Neutrophil (primary cell): Measurements from ENCODE around the gene SETD4.

ENCODE experiments used
- H3K27ac ChIP-seq: fragments of 200-600 bp; sonication (generic); 2 replicates; pipeline ENCODE4 v1.5.1; 2016; ENCODE audit warnings: mild to moderate bottlenecking, moderate library complexity
- H3K27me3 ChIP-seq: fragments of 200-600 bp; sonication (generic); 2 replicates; pipeline ENCODE4 v1.6.0; 2016; ENCODE audit warnings: mild to moderate bottlenecking
- H3K36me3 ChIP-seq: fragments of 200-600 bp; sonication (generic); 2 replicates; pipeline ENCODE4 v1.5.1; 2017
- H3K4me1 ChIP-seq, 2 experiments: fragments of 200-600 bp in 1 of 2; sonication (generic) in 1 of 2; 1 replicate in 1 of 2; 2 replicates in 1 of 2; pipeline versions ENCODE4 v1.5.1 to v1.6.1; 2013 to 2016; ENCODE audit warnings: low read depth in 1 of 2, low read length in 1 of 2, mild to moderate bottlenecking in 1 of 2, moderate library complexity in 1 of 2; ENCODE audit not compliant: control insufficient read depth in 1 of 2, insufficient read depth in 1 of 2
- H3K4me3 ChIP-seq, 2 experiments: fragments of 200-600 bp in 1 of 2; sonication (generic) in 1 of 2; 1 replicate in 1 of 2; 2 replicates in 1 of 2; pipeline ENCODE4 v1.5.1; 2013 to 2016; ENCODE audit warnings: low read depth in 1 of 2, low read length in 1 of 2, mild to moderate bottlenecking in 1 of 2, moderate library complexity in 1 of 2
- H3K9me3 ChIP-seq: fragments of 200-600 bp; sonication (generic); 2 replicates; pipeline ENCODE4 v1.5.1; 2016
- CTCF ChIP-seq: fragments of 200-600 bp; sonication (generic); IDR thresholded peaks from 2 replicates; pipeline ENCODE4 v1.5.1; 2016; ENCODE audit warnings: antibody characterized with exemption

SETD4 gene

GRCh38 chr21:35993875-35994490 lies 66.3 kb downstream of the SETD4 start:
- Histone ChIP-seq H3K27me3 (peaks cover 76% of the 10 kb centered on the region), H3K4me1 (peaks cover 0 to 6% of the 10 kb centered on the region in 2 experiments), H3K36me3 (no peaks in the 10 kb centered on the region), H3K4me3 (no peak overlapping the region), H3K27ac (no peak overlapping the region), H3K9me3 (no peaks in the 10 kb centered on the region)
- no peak for TF ChIP-seq CTCF

- no peak overlapping the region for H3K27ac ChIP-seq
- no peak overlapping the region for H3K4me3 ChIP-seq
- no peaks in the 10 kb centered on the region for H3K9me3 ChIP-seq
- peaks cover 5 to 14% of the 10 kb centered on the region in 2 experiments for H3K4me1 ChIP-seq
- peaks cover 78% of the 10 kb centered on the region for H3K27me3 ChIP-seq
- no peak for TF ChIP-seq CTCF
- H3K36me3 ChIP-seq, result no peaks in the 10 kb centered on the region
Observed at GRCh38 chr21:35991131-35991530, 69.2 kb downstream of the SETD4 start.

- Histone ChIP-seq H3K4me1 (peaks cover 5 to 14% of the 10 kb centered on the region in 2 experiments), H3K36me3 (no peaks in the 10 kb centered on the region), H3K27me3 (peaks cover 75% of the 10 kb centered on the region), H3K27ac (no peak overlapping the region), H3K9me3 (no peaks in the 10 kb centered on the region), H3K4me3 (no peak overlapping the region)
- no peak for TF ChIP-seq CTCF
Observed at GRCh38 chr21:35990609-35991008, 69.7 kb downstream of the SETD4 start.

- Histone ChIP-seq H3K27me3 (peaks cover 75% of the 10 kb centered on the region), H3K27ac (no peak overlapping the region), H3K4me1 (peaks cover 5 to 14% of the 10 kb centered on the region in 2 experiments), H3K4me3 (no peak overlapping the region), H3K36me3 (no peaks in the 10 kb centered on the region), H3K9me3 (no peaks in the 10 kb centered on the region)
- TF ChIP-seq CTCF, result no peak
Observed at GRCh38 chr21:35989138-35989735, 71.1 kb downstream of the SETD4 start.

GRCh38 chr21:35988416-35989137 lies 71.7 kb downstream of the SETD4 start:
- Histone ChIP-seq H3K27ac (no peak overlapping the region), H3K9me3 (no peaks in the 10 kb centered on the region), H3K4me1 (peaks cover 5 to 14% of the 10 kb centered on the region in 2 experiments), H3K36me3 (no peaks in the 10 kb centered on the region), H3K4me3 (no peak overlapping the region), H3K27me3 (peaks cover 75% of the 10 kb centered on the region)
- no peak for TF ChIP-seq CTCF
